ENCODE results near the gene SATL1.

DNA sequence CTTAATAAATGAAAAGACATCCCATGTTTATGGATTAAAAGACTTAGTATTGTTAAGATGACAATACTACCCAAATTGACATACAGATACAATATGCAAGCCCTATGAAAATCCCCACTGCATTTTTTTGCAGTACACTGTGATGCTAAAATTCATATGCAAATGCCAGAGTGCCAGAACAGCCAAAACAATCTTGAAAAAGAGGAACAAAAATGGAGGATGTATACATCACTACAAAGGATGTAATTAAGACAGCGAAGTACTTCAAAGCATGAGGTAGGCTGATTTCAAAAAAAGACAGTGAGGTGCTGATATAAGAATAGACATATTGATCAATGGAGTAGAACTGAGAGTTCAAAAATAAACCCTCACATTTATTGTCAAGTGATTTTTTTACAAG lies 47.3 kb downstream of the SATL1 start:
- TF ChIP-seq, protein P1, sequence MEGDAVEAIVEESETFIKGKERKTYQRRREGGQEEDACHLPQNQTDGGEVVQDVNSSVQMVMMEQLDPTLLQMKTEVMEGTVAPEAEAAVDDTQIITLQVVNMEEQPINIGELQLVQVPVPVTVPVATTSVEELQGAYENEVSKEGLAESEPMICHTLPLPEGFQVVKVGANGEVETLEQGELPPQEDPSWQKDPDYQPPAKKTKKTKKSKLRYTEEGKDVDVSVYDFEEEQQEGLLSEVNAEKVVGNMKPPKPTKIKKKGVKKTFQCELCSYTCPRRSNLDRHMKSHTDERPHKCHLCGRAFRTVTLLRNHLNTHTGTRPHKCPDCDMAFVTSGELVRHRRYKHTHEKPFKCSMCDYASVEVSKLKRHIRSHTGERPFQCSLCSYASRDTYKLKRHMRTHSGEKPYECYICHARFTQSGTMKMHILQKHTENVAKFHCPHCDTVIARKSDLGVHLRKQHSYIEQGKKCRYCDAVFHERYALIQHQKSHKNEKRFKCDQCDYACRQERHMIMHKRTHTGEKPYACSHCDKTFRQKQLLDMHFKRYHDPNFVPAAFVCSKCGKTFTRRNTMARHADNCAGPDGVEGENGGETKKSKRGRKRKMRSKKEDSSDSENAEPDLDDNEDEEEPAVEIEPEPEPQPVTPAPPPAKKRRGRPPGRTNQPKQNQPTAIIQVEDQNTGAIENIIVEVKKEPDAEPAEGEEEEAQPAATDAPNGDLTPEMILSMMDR (IDR thresholded peaks at IDR 0.05), result no peak
- TF ChIP-seq POLR2A (IDR thresholded peaks at IDR 0.05) (no peak), EP300 (IDR thresholded peaks at IDR 0.05) (no peak)

All from gastroesophageal sphincter (tissue), 3 donors.